OCI-LY1 (cell line): Measurements from ENCODE around the gene KRTAP10-2.

ENCODE experiments used
- CTCF ChIP-seq: fragments of 200-600 bp; sonication (generic), shearing (Covaris generic); IDR thresholded peaks from 2 replicates; pipeline ENCODE4 v1.5.1; 2017; ENCODE audit warnings: mild to moderate bottlenecking, antibody characterized with exemption, low read length, moderate library complexity, mixed read lengths
- EZH2 ChIP-seq: fragments of 200-600 bp; sonication (generic), shearing (Covaris generic); IDR thresholded peaks from 2 replicates; pipeline ENCODE4 v1.8.0; 2017; ENCODE audit warnings: borderline replicate concordance, mixed run types, mild to moderate bottlenecking, antibody characterized with exemption, low read length, moderate library complexity, mixed read lengths

- TF ChIP-seq CTCF (no peak), EZH2 (no peak)
These were observed 11.2 kb downstream of the KRTAP10-2 start, which contains the start of gene KRTAP10-1 for GRCh38 chr21:44539991-44540666.
